ENCODE measurements around the gene PDE2A.

Gene PDE2A

DNA sequence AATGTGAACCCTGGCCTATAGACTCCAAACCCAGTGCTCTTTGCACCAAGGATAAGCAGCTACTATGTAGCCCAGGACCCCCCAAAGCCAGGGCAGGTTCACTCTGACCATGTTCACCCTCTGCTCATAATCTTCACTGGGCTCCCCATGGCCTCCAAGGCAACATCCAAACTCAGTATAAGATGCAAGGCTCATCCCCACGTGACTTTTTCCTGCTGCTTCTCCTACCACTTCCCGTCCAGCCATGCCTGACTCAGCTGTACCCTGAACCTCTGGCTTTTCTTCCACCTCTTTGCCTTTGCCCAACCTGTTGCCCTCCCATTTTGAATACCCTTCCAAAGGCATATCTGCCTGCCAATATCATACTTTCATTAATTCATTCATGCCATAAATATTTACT, 27.8 kb downstream of the PDE2A start:
- H3K4me3 ChIP-seq (replicated peaks; ENCODE audit: low read depth, low read length): no peak overlapping the region
- TF ChIP-seq, protein P1, sequence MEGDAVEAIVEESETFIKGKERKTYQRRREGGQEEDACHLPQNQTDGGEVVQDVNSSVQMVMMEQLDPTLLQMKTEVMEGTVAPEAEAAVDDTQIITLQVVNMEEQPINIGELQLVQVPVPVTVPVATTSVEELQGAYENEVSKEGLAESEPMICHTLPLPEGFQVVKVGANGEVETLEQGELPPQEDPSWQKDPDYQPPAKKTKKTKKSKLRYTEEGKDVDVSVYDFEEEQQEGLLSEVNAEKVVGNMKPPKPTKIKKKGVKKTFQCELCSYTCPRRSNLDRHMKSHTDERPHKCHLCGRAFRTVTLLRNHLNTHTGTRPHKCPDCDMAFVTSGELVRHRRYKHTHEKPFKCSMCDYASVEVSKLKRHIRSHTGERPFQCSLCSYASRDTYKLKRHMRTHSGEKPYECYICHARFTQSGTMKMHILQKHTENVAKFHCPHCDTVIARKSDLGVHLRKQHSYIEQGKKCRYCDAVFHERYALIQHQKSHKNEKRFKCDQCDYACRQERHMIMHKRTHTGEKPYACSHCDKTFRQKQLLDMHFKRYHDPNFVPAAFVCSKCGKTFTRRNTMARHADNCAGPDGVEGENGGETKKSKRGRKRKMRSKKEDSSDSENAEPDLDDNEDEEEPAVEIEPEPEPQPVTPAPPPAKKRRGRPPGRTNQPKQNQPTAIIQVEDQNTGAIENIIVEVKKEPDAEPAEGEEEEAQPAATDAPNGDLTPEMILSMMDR (IDR thresholded peaks at IDR 0.05; ENCODE audit: low read length, missing control alignments): no peak
- no peak for DNase-seq (ENCODE audit: low read depth)

DNA sequence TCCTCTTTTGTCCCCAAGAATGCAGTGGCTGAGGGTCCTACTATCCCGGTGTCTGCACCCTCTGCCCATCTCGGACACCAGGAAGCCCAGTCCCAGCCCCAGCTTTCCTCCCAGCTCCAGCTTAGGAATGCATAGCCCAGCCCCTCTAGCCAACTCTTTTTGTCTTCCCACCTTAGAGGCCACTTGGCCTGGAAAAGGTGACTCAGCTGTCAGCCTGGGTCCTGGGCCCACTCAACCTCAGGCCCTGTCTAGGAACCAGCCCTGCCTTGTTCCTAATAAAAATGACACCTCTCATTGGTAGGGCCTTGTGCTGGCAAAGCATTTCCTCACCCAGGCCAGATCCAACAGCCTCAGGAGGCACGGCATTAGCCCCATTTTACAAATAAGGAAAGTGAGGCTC, 28.2 kb downstream of the PDE2A start:
- no peak overlapping the region for H3K4me3 ChIP-seq (replicated peaks; ENCODE audit: low read depth, low read length)
- TF ChIP-seq, protein P1 (IDR thresholded peaks at IDR 0.05; ENCODE audit: low read length, missing control alignments): no peak
- no peak for DNase-seq (ENCODE audit: low read depth)

DNA sequence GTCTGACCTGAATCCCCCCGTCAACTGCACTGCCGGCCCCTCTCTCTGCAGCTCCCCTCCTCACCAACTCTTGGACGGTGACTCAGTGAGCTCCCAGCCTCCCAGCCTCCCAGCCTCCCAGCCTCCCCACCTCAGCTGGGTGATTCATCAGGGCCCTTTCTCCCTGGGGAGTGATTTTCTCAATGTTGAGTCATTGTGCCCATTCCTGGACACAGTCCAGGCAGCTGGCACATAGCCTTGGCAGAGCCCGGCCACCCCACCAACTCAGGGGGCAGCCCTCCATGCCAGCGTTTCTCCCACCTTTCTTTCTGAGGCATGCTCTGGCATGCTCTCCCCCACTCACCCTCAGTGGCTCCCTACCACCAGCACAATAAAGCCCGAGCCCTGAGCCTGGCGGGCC, 30.7 kb downstream of the PDE2A start:
- TF ChIP-seq, protein P1 (IDR thresholded peaks at IDR 0.05; ENCODE audit: low read length, missing control alignments): no peak
- DNase-seq (ENCODE audit: low read depth): peak; percentile 22
- no peak overlapping the region for H3K4me3 ChIP-seq (replicated peaks; ENCODE audit: low read depth, low read length)

DNA sequence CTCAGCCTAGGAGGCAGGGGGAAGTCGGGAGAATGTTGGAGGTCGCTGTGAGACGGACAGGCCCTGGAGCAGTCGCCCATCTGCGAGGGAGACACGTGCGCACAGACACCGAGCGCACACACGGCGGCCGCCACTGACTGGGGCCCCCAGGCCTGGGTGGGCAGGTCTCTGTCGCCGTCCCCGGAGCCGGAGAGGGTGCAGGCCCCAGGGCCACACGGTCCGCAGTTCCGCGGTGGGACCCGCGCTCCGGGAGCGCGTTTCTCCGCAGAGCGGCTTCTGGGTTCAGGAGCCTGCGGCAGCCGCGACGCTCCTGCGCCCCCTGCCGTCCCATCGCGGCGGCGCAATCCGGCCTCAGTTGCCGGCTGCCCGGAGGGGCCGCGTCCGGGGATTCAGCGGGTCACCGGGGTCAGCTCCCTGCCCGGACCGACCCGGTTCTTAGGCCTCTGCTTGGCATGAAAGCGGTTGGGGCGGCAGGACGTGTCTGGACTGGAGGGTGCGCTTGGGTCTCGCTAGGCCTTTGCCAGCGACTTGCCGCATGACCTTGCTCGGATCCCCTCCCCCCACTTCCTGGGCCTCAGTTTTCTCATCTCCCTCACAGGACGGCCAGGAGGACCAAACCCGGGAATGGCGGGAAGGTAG, 31.2 kb downstream of the PDE2A start:
- peak overlapping the region; percentile 45 for H3K4me3 ChIP-seq (replicated peaks; ENCODE audit: low read depth, low read length)
- TF ChIP-seq, protein P1 (IDR thresholded peaks at IDR 0.05; ENCODE audit: low read length, missing control alignments): peak; percentile 49
- DNase-seq (ENCODE audit: low read depth): peak; percentile 49

DNA sequence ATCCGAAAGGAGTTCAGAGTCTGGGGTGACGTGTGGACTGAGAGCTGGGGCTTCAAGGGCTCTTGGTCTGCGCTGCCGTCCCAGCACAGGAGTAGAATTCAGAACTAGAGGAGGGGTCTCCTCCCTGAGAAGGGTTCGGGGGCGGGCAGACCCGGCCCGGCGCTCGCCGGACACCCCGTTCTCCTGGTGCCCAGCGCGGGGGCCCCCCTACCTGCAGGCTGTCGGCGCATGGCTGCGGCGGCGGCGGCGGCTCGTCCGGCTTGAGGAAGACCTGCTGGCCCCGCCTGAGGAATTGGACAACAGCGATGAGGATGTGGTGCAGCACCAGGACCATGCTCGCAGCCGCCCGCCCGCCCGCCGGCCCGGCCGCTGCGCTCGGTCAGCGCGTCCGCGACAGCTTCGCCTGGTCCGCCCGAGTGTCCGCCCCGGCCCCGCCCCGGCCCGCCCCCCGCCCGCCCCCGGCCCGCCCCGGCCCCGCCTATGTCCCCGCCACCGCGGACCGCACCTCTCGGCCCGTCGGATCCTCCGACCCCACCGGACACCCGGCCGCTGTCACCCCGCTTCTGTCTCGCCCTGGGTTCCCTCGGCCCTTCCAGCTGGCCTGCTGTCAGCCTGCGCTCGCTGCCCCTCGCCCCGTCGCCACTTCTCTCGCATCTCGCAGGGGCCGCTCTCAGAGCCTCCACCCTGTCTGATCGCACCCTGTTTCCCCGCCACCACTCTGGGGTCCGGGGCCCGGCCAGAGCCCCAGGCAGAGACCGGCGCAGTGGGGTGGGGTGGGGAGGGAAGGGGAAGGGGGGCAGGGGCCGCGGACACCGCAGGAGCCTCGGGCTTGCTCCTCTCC, 32.0 kb downstream of the PDE2A start:
- H3K4me3 ChIP-seq (replicated peaks; ENCODE audit: low read depth, low read length): peak overlapping the region; percentile 45
- no peak for DNase-seq (ENCODE audit: low read depth)
- TF ChIP-seq, protein P1 (IDR thresholded peaks at IDR 0.05; ENCODE audit: low read length, missing control alignments): no peak

DNA sequence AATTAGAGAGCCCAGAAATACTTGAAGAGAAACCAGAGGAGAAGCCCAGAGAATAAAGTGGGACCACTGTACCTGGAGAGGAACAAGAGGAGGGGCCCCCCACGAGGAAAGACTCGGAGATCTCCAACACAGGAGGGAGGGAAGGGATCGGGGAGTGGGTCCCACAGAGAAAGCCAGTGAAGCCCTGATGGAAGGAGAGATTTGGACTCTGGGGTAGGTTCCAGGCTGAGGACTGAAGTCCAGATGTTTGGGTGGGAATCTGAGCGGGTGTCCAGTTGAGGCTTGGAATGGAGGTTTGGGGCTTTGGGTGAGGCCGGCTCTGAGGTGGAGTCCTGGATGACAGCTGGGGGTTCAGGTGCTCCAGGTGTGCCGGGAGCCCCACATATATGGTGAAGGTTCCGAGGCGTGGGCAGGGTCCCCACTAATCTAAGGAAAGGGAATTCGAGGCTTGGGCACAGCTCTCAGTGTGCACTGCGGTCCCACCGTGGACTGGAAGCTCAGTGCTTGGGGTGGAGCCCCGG, 32.6 kb downstream of the PDE2A start:
- DNase-seq (ENCODE audit: low read depth): no peak
- TF ChIP-seq, protein P1 (IDR thresholded peaks at IDR 0.05; ENCODE audit: low read length, missing control alignments): no peak
- H3K4me3 ChIP-seq (replicated peaks; ENCODE audit: low read depth, low read length): no peak overlapping the region

Data from fibroblast of pulmonary artery (primary cell).